Upper lobe of left lung (tissue), 4 donors: ENCODE measurements around the gene KLF17.

ENCODE experiments used
- CTCF ChIP-seq, 6 experiments: fragments of 450-650 bp in 4 of 6; fragments of 200-600 bp in 2 of 6; sonication (generic) in 2 of 6; IDR thresholded peaks; one replicate each; pipeline ENCODE4 v1.5.1; 2016 to 2019; ENCODE audit warnings: antibody characterized with exemption in 6 of 6
- POLR2A ChIP-seq, 4 donors: fragments of 450-650 bp; IDR thresholded peaks; one replicate each; pipeline ENCODE4 v1.5.1; 2016 to 2017; ENCODE audit warnings: antibody characterized with exemption in 4 of 4, mild to moderate bottlenecking in 2 of 4

GRCh38 chr1:44100183-44100868 is 18.3 kb upstream of the KLF17 start:
- TF ChIP-seq CTCF (IDR thresholded peaks at IDR 0.05) (no peak), POLR2A (IDR thresholded peaks at IDR 0.05) (no peak)
